A549 (cell line): ENCODE data around the gene JAGN1.

Source experiments
- CBX2 ChIP-seq: fragments of 200-600 bp; sonication (generic); IDR thresholded peaks from 2 replicates; pipeline ENCODE4 v1.6.1; 2016; ENCODE audit warnings: low read depth, mild to moderate bottlenecking, borderline replicate concordance
- CHD4 ChIP-seq: fragments of 200-600 bp; sonication (generic); IDR thresholded peaks from 2 replicates; pipeline ENCODE4 v1.6.1; 2016; ENCODE audit warnings: antibody characterized with exemption, mild to moderate bottlenecking, borderline replicate concordance
- JUNB ChIP-seq: fragments of >200 bp; sonication (Bioruptor Twin); formaldehyde crosslinking; IDR thresholded peaks from 2 replicates; pipeline ENCODE4 v1.6.1; 2016
- POLR2A ChIP-seq: IDR thresholded peaks from 2 replicates; pipeline ENCODE4 v1.6.1; 2012; ENCODE audit warnings: mild to moderate bottlenecking, low read length
- RAD21 ChIP-seq, 2 experiments: fragments of >200 bp in 1 of 2; sonication (Bioruptor Twin) in 1 of 2; formaldehyde crosslinking in 1 of 2; IDR thresholded peaks in 1 of 2; conservative IDR thresholded peaks in 1 of 2; 2 replicates in 1 of 2; 3 replicates in 1 of 2; pipeline ENCODE4 v1.6.1; 2012 to 2018; ENCODE audit warnings: inconsistent platforms in 1 of 2
- RARB ChIP-seq: fragments of 250-450 bp; sonication (Bioruptor Pico); IDR thresholded peaks from 2 replicates; pipeline ENCODE4 v1.8.0; 2021; ENCODE audit warnings: mild to moderate bottlenecking, moderate library complexity
- RNF2 ChIP-seq: fragments of 200-600 bp; sonication (generic); IDR thresholded peaks from 2 replicates; pipeline ENCODE4 v1.6.1; 2016; ENCODE audit warnings: low read depth, mild to moderate bottlenecking, antibody characterized with exemption, moderate library complexity, borderline replicate concordance
- SMC3 ChIP-seq: fragments of >200 bp; sonication (Bioruptor Twin); formaldehyde crosslinking; IDR thresholded peaks from 3 replicates; pipeline ENCODE4 v1.6.1; 2018; ENCODE audit warnings: inconsistent platforms
- TFCP2L1 ChIP-seq: fragments of 250-450 bp; sonication (Bioruptor Pico); IDR thresholded peaks from 2 replicates; pipeline ENCODE4 v1.5.0; 2021; ENCODE audit warnings: mild to moderate bottlenecking
- TF ChIP-seq, protein P1 (sequence below): fragments of 450-650 bp; IDR thresholded peaks from 2 replicates; pipeline ENCODE4 v1.6.1; 2014; ENCODE audit warnings: antibody characterized with exemption
- TF ChIP-seq, protein P2 (sequence below): fragments of 200-600 bp; sonication (generic); IDR thresholded peaks from 2 replicates; pipeline ENCODE4 v1.6.1; 2016; ENCODE audit warnings: antibody characterized with exemption, mild to moderate bottlenecking, moderate library complexity
- TF ChIP-seq, protein P3 (sequence below): fragments of >200 bp; sonication (Bioruptor Twin); formaldehyde crosslinking; IDR thresholded peaks from 3 replicates; pipeline ENCODE4 v1.5.1; 2016
- TF ChIP-seq, protein P4 (sequence below): fragments of 150-350 bp; IDR thresholded peaks from 2 replicates; pipeline ENCODE4 v1.6.1; 2014; ENCODE audit warnings: low read depth, mild to moderate bottlenecking, low read length

- TF ChIP-seq POLR2A, result no peak
- no peak for TF ChIP-seq TFCP2L1 (CRISPR knock-in tag)
- no peak for TF ChIP-seq JUNB
- TF ChIP-seq, protein P1, sequence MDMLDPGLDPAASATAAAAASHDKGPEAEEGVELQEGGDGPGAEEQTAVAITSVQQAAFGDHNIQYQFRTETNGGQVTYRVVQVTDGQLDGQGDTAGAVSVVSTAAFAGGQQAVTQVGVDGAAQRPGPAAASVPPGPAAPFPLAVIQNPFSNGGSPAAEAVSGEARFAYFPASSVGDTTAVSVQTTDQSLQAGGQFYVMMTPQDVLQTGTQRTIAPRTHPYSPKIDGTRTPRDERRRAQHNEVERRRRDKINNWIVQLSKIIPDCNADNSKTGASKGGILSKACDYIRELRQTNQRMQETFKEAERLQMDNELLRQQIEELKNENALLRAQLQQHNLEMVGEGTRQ, result no peak
- TF ChIP-seq RNF2, result no peak
- TF ChIP-seq, protein P2, sequence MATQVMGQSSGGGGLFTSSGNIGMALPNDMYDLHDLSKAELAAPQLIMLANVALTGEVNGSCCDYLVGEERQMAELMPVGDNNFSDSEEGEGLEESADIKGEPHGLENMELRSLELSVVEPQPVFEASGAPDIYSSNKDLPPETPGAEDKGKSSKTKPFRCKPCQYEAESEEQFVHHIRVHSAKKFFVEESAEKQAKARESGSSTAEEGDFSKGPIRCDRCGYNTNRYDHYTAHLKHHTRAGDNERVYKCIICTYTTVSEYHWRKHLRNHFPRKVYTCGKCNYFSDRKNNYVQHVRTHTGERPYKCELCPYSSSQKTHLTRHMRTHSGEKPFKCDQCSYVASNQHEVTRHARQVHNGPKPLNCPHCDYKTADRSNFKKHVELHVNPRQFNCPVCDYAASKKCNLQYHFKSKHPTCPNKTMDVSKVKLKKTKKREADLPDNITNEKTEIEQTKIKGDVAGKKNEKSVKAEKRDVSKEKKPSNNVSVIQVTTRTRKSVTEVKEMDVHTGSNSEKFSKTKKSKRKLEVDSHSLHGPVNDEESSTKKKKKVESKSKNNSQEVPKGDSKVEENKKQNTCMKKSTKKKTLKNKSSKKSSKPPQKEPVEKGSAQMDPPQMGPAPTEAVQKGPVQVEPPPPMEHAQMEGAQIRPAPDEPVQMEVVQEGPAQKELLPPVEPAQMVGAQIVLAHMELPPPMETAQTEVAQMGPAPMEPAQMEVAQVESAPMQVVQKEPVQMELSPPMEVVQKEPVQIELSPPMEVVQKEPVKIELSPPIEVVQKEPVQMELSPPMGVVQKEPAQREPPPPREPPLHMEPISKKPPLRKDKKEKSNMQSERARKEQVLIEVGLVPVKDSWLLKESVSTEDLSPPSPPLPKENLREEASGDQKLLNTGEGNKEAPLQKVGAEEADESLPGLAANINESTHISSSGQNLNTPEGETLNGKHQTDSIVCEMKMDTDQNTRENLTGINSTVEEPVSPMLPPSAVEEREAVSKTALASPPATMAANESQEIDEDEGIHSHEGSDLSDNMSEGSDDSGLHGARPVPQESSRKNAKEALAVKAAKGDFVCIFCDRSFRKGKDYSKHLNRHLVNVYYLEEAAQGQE, result no peak
- TF ChIP-seq, protein P3, sequence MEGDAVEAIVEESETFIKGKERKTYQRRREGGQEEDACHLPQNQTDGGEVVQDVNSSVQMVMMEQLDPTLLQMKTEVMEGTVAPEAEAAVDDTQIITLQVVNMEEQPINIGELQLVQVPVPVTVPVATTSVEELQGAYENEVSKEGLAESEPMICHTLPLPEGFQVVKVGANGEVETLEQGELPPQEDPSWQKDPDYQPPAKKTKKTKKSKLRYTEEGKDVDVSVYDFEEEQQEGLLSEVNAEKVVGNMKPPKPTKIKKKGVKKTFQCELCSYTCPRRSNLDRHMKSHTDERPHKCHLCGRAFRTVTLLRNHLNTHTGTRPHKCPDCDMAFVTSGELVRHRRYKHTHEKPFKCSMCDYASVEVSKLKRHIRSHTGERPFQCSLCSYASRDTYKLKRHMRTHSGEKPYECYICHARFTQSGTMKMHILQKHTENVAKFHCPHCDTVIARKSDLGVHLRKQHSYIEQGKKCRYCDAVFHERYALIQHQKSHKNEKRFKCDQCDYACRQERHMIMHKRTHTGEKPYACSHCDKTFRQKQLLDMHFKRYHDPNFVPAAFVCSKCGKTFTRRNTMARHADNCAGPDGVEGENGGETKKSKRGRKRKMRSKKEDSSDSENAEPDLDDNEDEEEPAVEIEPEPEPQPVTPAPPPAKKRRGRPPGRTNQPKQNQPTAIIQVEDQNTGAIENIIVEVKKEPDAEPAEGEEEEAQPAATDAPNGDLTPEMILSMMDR, result no peak
- TF ChIP-seq RAD21 (conservative IDR thresholded peaks at IDR 0.05 in 1 of 2, IDR thresholded peaks at IDR 0.05 in 1 of 2), result no peak
- no peak for TF ChIP-seq SMC3
- no peak for TF ChIP-seq RARB
- no peak for TF ChIP-seq CBX2
- TF ChIP-seq CHD4, result no peak
- TF ChIP-seq, protein P4, sequence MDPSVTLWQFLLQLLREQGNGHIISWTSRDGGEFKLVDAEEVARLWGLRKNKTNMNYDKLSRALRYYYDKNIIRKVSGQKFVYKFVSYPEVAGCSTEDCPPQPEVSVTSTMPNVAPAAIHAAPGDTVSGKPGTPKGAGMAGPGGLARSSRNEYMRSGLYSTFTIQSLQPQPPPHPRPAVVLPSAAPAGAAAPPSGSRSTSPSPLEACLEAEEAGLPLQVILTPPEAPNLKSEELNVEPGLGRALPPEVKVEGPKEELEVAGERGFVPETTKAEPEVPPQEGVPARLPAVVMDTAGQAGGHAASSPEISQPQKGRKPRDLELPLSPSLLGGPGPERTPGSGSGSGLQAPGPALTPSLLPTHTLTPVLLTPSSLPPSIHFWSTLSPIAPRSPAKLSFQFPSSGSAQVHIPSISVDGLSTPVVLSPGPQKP, result no peak
Observed at GRCh38 chr3:9893739-9894138, 3.3 kb downstream of the JAGN1 start.
